BJ (cell line): ENCODE results near the gene MED25. TPM values are rescaled to one million over a fixed set of nuclear protein-coding genes. Genes with fewer than 3 reads are reported as not detected.

ENCODE experiments used
- CTCF ChIA-PET: fragments of 350-600 bp; formaldehyde crosslinking; extraction: SDS; loops from one replicate; lab custom pipeline; 2021; ENCODE audit warnings: antibody characterized with exemption, inconsistent platforms; lab: Yijun Ruan, JAX
- POLR2A ChIA-PET: fragments of 300-600 bp; sonication (Branson Sonifier 250); formaldehyde crosslinking; extraction: SDS; loops from one replicate; lab custom pipeline; 2021; ENCODE audit warnings: antibody characterized with exemption; lab: Charles Lee
- DNase-seq: peaks from one replicate; pipeline ENCODE4 v3.0.0-alpha.2; 2011; ENCODE audit warnings: low read depth
- H3K27me3 ChIP-seq: 2 replicates; pipeline ENCODE4 v1.6.0; 2011; ENCODE audit warnings: low read length; ENCODE audit not compliant: control insufficient read depth, insufficient read depth
- H3K36me3 ChIP-seq: 2 replicates; pipeline ENCODE4 v1.5.1; 2011; ENCODE audit warnings: low read length; ENCODE audit not compliant: control insufficient read depth, insufficient read depth
- H3K4me3 ChIP-seq: 2 replicates; pipeline ENCODE4 v1.5.1; 2011; ENCODE audit warnings: low read depth, mild to moderate bottlenecking, control low read depth, low read length
- polyA plus RNA-seq: library from polyadenylated mRNA; depleted of rRNA; stranded (reverse); fragments of >200 nt; gene quantifications from 2 replicates; pipeline ENCODE4 v1.2.3, GENCODE V29; 2011
- TF ChIP-seq, protein P1 (sequence below): IDR thresholded peaks from 2 replicates; pipeline ENCODE4 v1.5.1; 2011; ENCODE audit warnings: low read depth, mild to moderate bottlenecking, control low read depth, inconsistent platforms, low read length, moderate library complexity; ENCODE audit not compliant: insufficient read depth

Gene MED25
- polyA plus RNA-seq, 1 experiment: 27.7 TPM

DNA sequence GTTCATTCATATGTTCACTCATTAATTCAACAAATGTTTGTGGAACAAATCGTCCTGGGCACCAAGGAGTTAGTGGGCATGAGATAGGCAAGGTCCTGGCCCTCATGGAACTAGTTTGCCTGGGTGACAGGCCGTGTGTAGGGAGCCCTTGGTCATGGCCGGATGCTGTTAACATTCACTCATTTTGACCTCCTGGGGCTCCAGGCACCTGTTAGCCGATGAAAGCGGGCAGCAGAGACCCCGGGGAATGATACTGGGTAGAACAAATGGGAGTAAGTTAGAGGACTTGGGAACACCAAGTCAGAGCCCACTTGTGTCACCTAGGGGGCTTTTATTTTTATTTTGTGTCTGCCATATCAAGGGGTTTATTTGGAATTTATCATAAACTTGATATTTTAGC lies 6.6 kb downstream of the MED25 start:
- no peak for DNase-seq
- TF ChIP-seq, protein P1, sequence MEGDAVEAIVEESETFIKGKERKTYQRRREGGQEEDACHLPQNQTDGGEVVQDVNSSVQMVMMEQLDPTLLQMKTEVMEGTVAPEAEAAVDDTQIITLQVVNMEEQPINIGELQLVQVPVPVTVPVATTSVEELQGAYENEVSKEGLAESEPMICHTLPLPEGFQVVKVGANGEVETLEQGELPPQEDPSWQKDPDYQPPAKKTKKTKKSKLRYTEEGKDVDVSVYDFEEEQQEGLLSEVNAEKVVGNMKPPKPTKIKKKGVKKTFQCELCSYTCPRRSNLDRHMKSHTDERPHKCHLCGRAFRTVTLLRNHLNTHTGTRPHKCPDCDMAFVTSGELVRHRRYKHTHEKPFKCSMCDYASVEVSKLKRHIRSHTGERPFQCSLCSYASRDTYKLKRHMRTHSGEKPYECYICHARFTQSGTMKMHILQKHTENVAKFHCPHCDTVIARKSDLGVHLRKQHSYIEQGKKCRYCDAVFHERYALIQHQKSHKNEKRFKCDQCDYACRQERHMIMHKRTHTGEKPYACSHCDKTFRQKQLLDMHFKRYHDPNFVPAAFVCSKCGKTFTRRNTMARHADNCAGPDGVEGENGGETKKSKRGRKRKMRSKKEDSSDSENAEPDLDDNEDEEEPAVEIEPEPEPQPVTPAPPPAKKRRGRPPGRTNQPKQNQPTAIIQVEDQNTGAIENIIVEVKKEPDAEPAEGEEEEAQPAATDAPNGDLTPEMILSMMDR: no peak
- Histone ChIP-seq H3K27me3 (no peaks in the 10 kb centered on the region), H3K4me3 (no peak overlapping the region), H3K36me3 (peaks cover 20% of the 10 kb centered on the region)
- CTCF ChIA-PET: no interaction called here
- POLR2A ChIA-PET: no interaction called here

DNA sequence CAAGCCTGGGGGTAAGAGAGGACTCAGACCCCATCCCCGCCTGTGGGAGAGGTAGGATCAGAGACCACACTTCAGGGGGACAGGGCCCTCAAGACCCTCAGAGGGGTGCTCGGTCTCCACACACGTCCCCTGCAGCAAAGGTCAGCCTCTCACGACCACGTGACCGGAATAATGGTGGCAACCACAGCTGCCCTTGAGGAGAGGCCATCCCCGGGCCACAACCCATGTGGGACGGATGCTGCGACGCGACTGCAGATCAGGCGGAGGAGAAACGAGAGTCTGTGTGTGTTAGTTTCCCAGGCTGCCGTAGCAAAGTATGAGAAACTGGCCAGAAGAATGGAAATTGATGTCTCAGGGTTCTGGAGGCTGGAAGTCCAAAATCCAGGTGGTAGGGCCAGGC lies 8.9 kb downstream of the MED25 start:
- ChIA-PET CTCF (no interaction called here), POLR2A (no interaction called here)
- no peak overlapping the region for H3K4me3 ChIP-seq
- peaks cover 32% of the 10 kb centered on the region for H3K36me3 ChIP-seq
- H3K27me3 ChIP-seq: no peaks in the 10 kb centered on the region
- no peak for DNase-seq
- TF ChIP-seq, protein P1: no peak

DNA sequence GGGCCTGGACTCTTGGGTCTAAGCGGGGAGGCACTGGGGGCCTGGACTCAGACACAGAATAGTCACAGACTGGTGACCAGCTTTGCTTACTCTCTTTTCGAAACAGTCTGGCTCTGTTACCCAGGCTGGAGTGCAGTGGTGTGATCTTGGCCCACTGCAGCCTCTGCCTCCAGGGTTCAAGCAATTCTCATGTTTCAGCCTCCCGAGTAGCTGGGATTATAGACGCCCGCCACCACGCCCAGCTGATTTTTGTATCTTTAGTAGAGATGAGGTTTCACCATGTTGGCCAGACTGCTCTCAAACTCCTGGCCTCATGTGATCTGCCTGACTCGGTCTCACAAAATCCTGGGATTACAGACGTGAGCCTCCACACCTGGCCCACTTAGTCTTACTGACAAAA lies 11.1 kb downstream of the MED25 start:
- peaks cover 35% of the 10 kb centered on the region for H3K36me3 ChIP-seq
- CTCF ChIA-PET: no interaction called here
- POLR2A ChIA-PET: no interaction called here
- TF ChIP-seq, protein P1: no peak
- DNase-seq: no peak
- H3K4me3 ChIP-seq: no peak overlapping the region
- H3K27me3 ChIP-seq: no peaks in the 10 kb centered on the region

DNA sequence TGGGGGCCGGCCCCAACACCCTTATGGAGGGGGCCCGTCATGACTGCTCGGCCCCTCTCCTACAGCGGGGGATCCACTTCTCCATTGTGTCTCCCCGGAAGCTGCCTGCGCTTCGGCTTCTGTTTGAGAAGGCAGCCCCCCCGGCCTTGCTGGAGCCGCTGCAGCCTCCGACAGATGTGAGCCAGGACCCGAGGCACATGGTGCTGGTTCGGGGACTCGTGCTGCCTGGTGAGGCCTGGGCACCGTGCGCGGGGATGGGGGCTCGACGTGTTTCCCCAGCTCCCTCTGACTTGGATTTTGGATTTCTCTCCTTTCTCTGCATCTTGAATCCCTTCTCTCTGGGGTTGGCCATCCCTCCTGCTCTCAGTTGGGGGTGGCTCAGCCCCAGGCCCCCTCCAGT lies 11.6 kb downstream of the MED25 start:
- POLR2A ChIA-PET: no interaction called here
- CTCF ChIA-PET: no interaction called here
- TF ChIP-seq, protein P1: no peak
- peaks cover 36% of the 10 kb centered on the region for H3K36me3 ChIP-seq
- H3K27me3 ChIP-seq: no peaks in the 10 kb centered on the region
- no peak overlapping the region for H3K4me3 ChIP-seq
- DNase-seq: no peak

DNA sequence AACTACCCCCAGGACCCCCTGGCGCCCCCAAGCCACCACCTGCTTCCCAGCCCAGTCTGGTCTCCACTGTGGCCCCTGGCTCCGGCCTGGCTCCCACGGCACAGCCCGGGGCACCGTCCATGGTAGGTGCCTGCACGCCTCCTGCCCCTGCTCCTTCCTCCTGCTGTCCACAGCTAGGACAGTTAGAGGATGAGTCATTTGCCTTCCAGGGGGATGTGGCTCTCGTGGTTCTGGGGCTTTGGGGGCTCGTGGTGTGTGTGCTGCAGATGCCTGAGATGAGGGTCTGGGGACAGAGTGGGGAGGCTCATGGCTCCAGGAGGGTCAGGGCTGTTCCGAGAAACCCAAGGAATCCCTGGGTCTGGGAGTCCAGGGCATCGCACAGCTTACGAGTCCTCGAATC lies 12.7 kb downstream of the MED25 start:
- TF ChIP-seq, protein P1: no peak
- no peak for DNase-seq
- CTCF ChIA-PET: no interaction called here
- POLR2A ChIA-PET: no interaction called here
- peaks cover 44% of the 10 kb centered on the region for H3K36me3 ChIP-seq
- H3K4me3 ChIP-seq: no peak overlapping the region
- no peaks in the 10 kb centered on the region for H3K27me3 ChIP-seq
